ENCODE measurements around the gene KIAA1217.

The KIAA1217 gene

GRCh38 chr10:24207781-24208611 lies 942 bp upstream of the KIAA1217 start:
- DNase-seq (ENCODE audit: low read depth in 3 of 3) = no peak

GRCh38 chr10:24209432-24209771 lies 464 bp downstream of the KIAA1217 start:
- peak in 2 of 3 experiments; percentile 18 to 31 for DNase-seq (ENCODE audit: low read depth in 3 of 3)

- DNase-seq (ENCODE audit: low read depth in 3 of 3) = peak; percentile 23 to 44 (median 27)
Observed at GRCh38 chr10:24209946-24210491, 1.1 kb downstream of the KIAA1217 start.

- DNase-seq (ENCODE audit: low read depth in 3 of 3) = no peak
Observed at GRCh38 chr10:24210501-24210900, 1.6 kb downstream of the KIAA1217 start.

- DNase-seq (ENCODE audit: low read depth in 3 of 3) = no peak
Observed at GRCh38 chr10:24213266-24213665, 4.3 kb downstream of the KIAA1217 start.

- DNase-seq (ENCODE audit: low read depth in 3 of 3) = no peak
Observed at GRCh38 chr10:24213881-24214280, 4.9 kb downstream of the KIAA1217 start.

- DNase-seq (ENCODE audit: low read depth in 3 of 3) = no peak
Observed at GRCh38 chr10:24214762-24215161, 5.8 kb downstream of the KIAA1217 start.

- no peak for DNase-seq (ENCODE audit: low read depth in 3 of 3)
Observed at GRCh38 chr10:24215196-24215595, 6.3 kb downstream of the KIAA1217 start.

GRCh38 chr10:24215603-24216002 lies 6.7 kb downstream of the KIAA1217 start:
- no peak for DNase-seq (ENCODE audit: low read depth in 3 of 3)

- no peak for DNase-seq (ENCODE audit: low read depth in 3 of 3)
Observed at GRCh38 chr10:24219963-24220362, 11.0 kb downstream of the KIAA1217 start.

- DNase-seq (ENCODE audit: low read depth in 3 of 3) = no peak
Observed at GRCh38 chr10:24223341-24223740, 14.4 kb downstream of the KIAA1217 start.

GRCh38 chr10:24223953-24224352 lies 15.0 kb downstream of the KIAA1217 start:
- DNase-seq (ENCODE audit: low read depth in 3 of 3) = no peak

GRCh38 chr10:24228642-24229041 lies 19.7 kb downstream of the KIAA1217 start:
- DNase-seq (ENCODE audit: low read depth in 3 of 3) = no peak

GRCh38 chr10:24229909-24230308 lies 21.0 kb downstream of the KIAA1217 start:
- no peak for DNase-seq (ENCODE audit: low read depth in 3 of 3)

- DNase-seq (ENCODE audit: low read depth in 3 of 3) = no peak
Observed at GRCh38 chr10:24231200-24231599, 22.3 kb downstream of the KIAA1217 start.

GRCh38 chr10:24234784-24235183 lies 25.8 kb downstream of the KIAA1217 start:
- DNase-seq (ENCODE audit: low read depth in 3 of 3) = no peak

- no peak for DNase-seq (ENCODE audit: low read depth in 3 of 3)
Observed at GRCh38 chr10:24235471-24235870, 26.5 kb downstream of the KIAA1217 start.

- DNase-seq (ENCODE audit: low read depth in 3 of 3) = no peak
Observed at GRCh38 chr10:24237801-24238395, 29.0 kb downstream of the KIAA1217 start.

- DNase-seq (ENCODE audit: low read depth in 3 of 3) = no peak
Observed at GRCh38 chr10:24238519-24239247, 29.7 kb downstream of the KIAA1217 start.

- no peak for DNase-seq (ENCODE audit: low read depth in 3 of 3)
Observed at GRCh38 chr10:24239289-24240040, 30.5 kb downstream of the KIAA1217 start.

GRCh38 chr10:24240041-24240751 lies 31.3 kb downstream of the KIAA1217 start:
- DNase-seq (ENCODE audit: low read depth in 3 of 3) = no peak

All from stimulated activated CD4-positive, alpha-beta T cell treated with anti-CD3 and anti-CD28 coated beads, TNF-alpha, amount 100 ng/mL, for 24 hours (primary cell).